GM21825 (cell line): Measurements from ENCODE around the gene SMIM11.

Experiments
- ATAC-seq: cut with Tn5 transposase; IDR thresholded peaks from one replicate; pipeline ENCODE4 v1.9.1; 2021; ENCODE audit warnings: mild to moderate bottlenecking, moderate library complexity; ENCODE audit not compliant: unreplicated experiment

SMIM11 gene

GRCh38 chr21:34374940-34375618 lies at the start of gene SMIM11:
Gene SMIM11, plus strand, starts transcription at chr21:34375507. Its CDS starts 3,998 bp downstream, at chr21:34379505.
- peak; percentile 86 for ATAC-seq

GRCh38 chr21:34330055-34330454 lies 45.3 kb upstream of the SMIM11 start:
- ATAC-seq: no peak

- no peak for ATAC-seq
Observed at GRCh38 chr21:34331726-34332125, 43.6 kb upstream of the SMIM11 start.

- ATAC-seq: no peak
Observed at GRCh38 chr21:34332347-34332746, 43.0 kb upstream of the SMIM11 start.

- no peak for ATAC-seq
Observed at GRCh38 chr21:34333121-34333739, 42.1 kb upstream of the SMIM11 start.

- ATAC-seq: no peak
Observed at GRCh38 chr21:34335316-34335715, 40.0 kb upstream of the SMIM11 start.

- ATAC-seq: no peak
Observed at GRCh38 chr21:34336245-34336644, 39.1 kb upstream of the SMIM11 start.

GRCh38 chr21:34336756-34337391 lies 38.4 kb upstream of the SMIM11 start:
- no peak for ATAC-seq

GRCh38 chr21:34337741-34338140 lies 37.6 kb upstream of the SMIM11 start:
- no peak for ATAC-seq

- no peak for ATAC-seq
Observed at GRCh38 chr21:34338226-34338625, 37.1 kb upstream of the SMIM11 start.

- ATAC-seq: no peak
Observed at GRCh38 chr21:34340061-34340460, 35.2 kb upstream of the SMIM11 start.

- no peak for ATAC-seq
Observed at GRCh38 chr21:34342476-34342875, 32.8 kb upstream of the SMIM11 start.

GRCh38 chr21:34343347-34343746 lies 32.0 kb upstream of the SMIM11 start:
- ATAC-seq: no peak

- no peak for ATAC-seq
Observed at GRCh38 chr21:34343838-34344381, 31.4 kb upstream of the SMIM11 start.

GRCh38 chr21:34344584-34344983 lies 30.7 kb upstream of the SMIM11 start:
- no peak for ATAC-seq

GRCh38 chr21:34345091-34345871 lies 30.0 kb upstream of the SMIM11 start:
- no peak for ATAC-seq

- no peak for ATAC-seq
Observed at GRCh38 chr21:34345892-34346291, 29.4 kb upstream of the SMIM11 start.

GRCh38 chr21:34348890-34349519 lies 26.3 kb upstream of the SMIM11 start:
- ATAC-seq: no peak

GRCh38 chr21:34351786-34352241 lies 23.5 kb upstream of the SMIM11 start:
- ATAC-seq: peak; percentile 85

- no peak for ATAC-seq
Observed at GRCh38 chr21:34352556-34352955, 22.8 kb upstream of the SMIM11 start.

GRCh38 chr21:34353182-34353581 lies 22.1 kb upstream of the SMIM11 start:
- no peak for ATAC-seq
